Common myeloid progenitor, CD34-positive (primary cell): ENCODE results near the gene FUCA1.
"Not testable (repeated sequence)": the region's sequence is repeated elsewhere in the genome, so short reads cannot be mapped to it uniquely, and the experiment has no call there.

ENCODE experiments used
- CTCF ChIA-PET: fragments of 350-600 bp; sonication (Branson Sonifier 250); formaldehyde crosslinking; loops from one replicate; lab custom pipeline; 2021; ENCODE audit warnings: antibody characterized with exemption; lab: Charles Lee
- POLR2A ChIA-PET: fragments of 350-600 bp; sonication (Branson Sonifier 250); formaldehyde crosslinking; loops from one replicate; lab custom pipeline; 2021; ENCODE audit warnings: antibody characterized with exemption; lab: Charles Lee
- DNase-seq, 3 donors: peaks; one replicate each; pipeline versions ENCODE4 v3.0.0 to v3.0.0-alpha.2; 2013
- H3K27ac ChIP-seq, 2 experiments: 1 replicate in 1 of 2; 2 replicates in 1 of 2; pipeline ENCODE4 v1.7.0; 2013; ENCODE audit warnings: inconsistent platforms in 2 of 2, low read length in 2 of 2, mild to moderate bottlenecking in 2 of 2, low read depth in 1 of 2, moderate library complexity in 1 of 2; ENCODE audit not compliant: severe bottlenecking in 2 of 2, insufficient read depth in 1 of 2, poor library complexity in 1 of 2
- H3K27me3 ChIP-seq, 5 experiments: replicated peaks in 2 of 5; 1 replicate in 3 of 5; 2 replicates in 2 of 5; pipeline versions ENCODE4 v1.6.1 to v1.7.0; 2013; ENCODE audit warnings: low read length in 4 of 5, mild to moderate bottlenecking in 2 of 5, moderate library complexity in 2 of 5, inconsistent platforms in 1 of 5; ENCODE audit not compliant: insufficient read depth in 5 of 5, control insufficient read depth in 4 of 5
- H3K36me3 ChIP-seq, 4 experiments: 1 replicate in 2 of 4; 2 replicates in 2 of 4; pipeline versions ENCODE4 v1.6.1 to v1.7.0; 2013; ENCODE audit warnings: low read length in 3 of 4, control low read depth in 1 of 4, mild to moderate bottlenecking in 1 of 4; ENCODE audit not compliant: control insufficient read depth in 4 of 4, insufficient read depth in 4 of 4
- H3K4me1 ChIP-seq, 4 experiments: 1 replicate in 3 of 4; 2 replicates in 1 of 4; pipeline versions ENCODE4 v1.6.1 to v1.7.1; 2013; ENCODE audit warnings: low read length in 3 of 4, mild to moderate bottlenecking in 3 of 4, control low read depth in 1 of 4, inconsistent platforms in 1 of 4, moderate library complexity in 1 of 4; ENCODE audit not compliant: control insufficient read depth in 4 of 4, insufficient read depth in 4 of 4; ENCODE audit errors: control extremely low read depth in 1 of 4
- H3K4me3 ChIP-seq, 7 experiments: 1 replicate in 4 of 7; 2 replicates in 3 of 7; pipeline versions ENCODE4 v1.5.1 to v1.7.0; 2013; ENCODE audit warnings: mild to moderate bottlenecking in 7 of 7, low read length in 6 of 7, moderate library complexity in 6 of 7, inconsistent platforms in 2 of 7, low read depth in 2 of 7, control low read depth in 1 of 7; ENCODE audit not compliant: insufficient read depth in 4 of 7, control insufficient read depth in 1 of 7; ENCODE audit errors: extremely low read depth in 1 of 7
- H3K9me3 ChIP-seq, 5 experiments: 1 replicate in 4 of 5; 2 replicates in 1 of 5; pipeline versions ENCODE4 v1.6.1 to v1.7.1; 2013; ENCODE audit warnings: low read length in 4 of 5, mild to moderate bottlenecking in 2 of 5, inconsistent platforms in 1 of 5, low read depth in 1 of 5, moderate library complexity in 1 of 5; ENCODE audit not compliant: control insufficient read depth in 4 of 5, insufficient read depth in 2 of 5; ENCODE audit errors: control extremely low read depth in 1 of 5
- WGBS: methylation state at CpG from one replicate; pipeline ENCODE4 v1.1.5; 2013; ENCODE audit not compliant: insufficient coverage; 5-methylcytosine and 5-hydroxymethylcytosine counted together

FUCA1 gene

DNA sequence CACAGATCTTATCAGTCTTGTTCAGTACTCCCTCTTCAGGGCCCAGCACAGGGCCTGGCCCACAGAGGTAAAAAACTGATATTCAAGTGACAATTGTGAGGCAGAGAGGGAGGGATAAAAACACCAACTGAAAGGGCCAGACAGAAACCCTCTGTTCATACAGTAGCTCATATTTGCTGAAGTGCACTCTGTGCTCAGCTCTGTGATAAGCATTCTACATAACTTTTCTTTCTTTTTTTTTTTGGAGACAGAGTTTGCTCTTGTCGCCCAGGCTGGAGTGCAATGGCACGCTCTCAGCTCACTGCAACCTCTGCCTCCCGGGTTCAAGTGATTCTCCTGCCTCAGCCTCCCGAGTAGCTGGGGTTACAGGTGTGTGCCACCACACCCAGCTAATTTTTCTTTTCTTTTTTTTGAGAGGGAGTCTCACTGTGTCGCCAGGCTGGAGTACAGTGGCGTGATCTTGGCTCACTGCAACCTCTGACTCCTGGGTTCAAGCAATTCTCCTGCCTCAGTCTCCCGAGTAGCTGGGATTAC, 65.2 kb downstream of the FUCA1 start:
- DNase-seq, POLR2A ChIA-PET, H3K4me3 ChIP-seq, H3K27ac ChIP-seq, H3K27me3 ChIP-seq, H3K9me3 ChIP-seq: not testable (repeated sequence)
- H3K36me3 ChIP-seq: peaks cover 2 to 19% (median 10%) of the 10 kb centered on the region in 4 experiments
- WGBS: 100% methylated on average over 3 of the region's 7 CpGs
- CTCF ChIA-PET: interaction anchor here (1.0 to 3.2 kb wide), 8 partner anchors 8 to 170 kb away, joined by 3 to 24 read pairs (median 6); no protein-coding TSS in a partner anchor
- H3K4me1 ChIP-seq: peaks cover 3 to 43% (median 34%) of the 10 kb centered on the region in 4 experiments

- H3K4me3 ChIP-seq: no peak overlapping the region
- no peak overlapping the region for H3K27ac ChIP-seq
- ChIA-PET CTCF (interaction anchor here (0.8 to 4.6 kb wide), 12 partner anchors 9 to 171 kb away, joined by 3 to 28 read pairs (median 4); partner anchors contain the start of genes FUCA1 and PITHD1), POLR2A (interaction anchor here (1.0 to 1.6 kb wide), 2 partner anchors 9 to 24 kb away, joined by 4 to 6 read pairs; partner anchors contain the start of gene PITHD1)
- peaks cover 0 to 33% (median 24%) of the 10 kb centered on the region in 4 experiments for H3K4me1 ChIP-seq
- no peak for DNase-seq
- H3K27me3 ChIP-seq: no peaks in the 10 kb centered on the region
- 82% methylated on average over 7 of the region's 10 CpGs for WGBS
- H3K9me3 ChIP-seq: no peaks in the 10 kb centered on the region
- peaks cover 2 to 27% (median 17%) of the 10 kb centered on the region in 4 experiments for H3K36me3 ChIP-seq
Measured at GRCh38 chr1:23801876-23802275, 66.2 kb downstream of the FUCA1 start.

GRCh38 chr1:23801338-23801748, 66.7 kb downstream of the FUCA1 start:
- ChIA-PET POLR2A (interaction anchor here (1.0 to 1.6 kb wide), 2 partner anchors 9 to 23 kb away, joined by 4 to 6 read pairs; partner anchors contain the start of gene PITHD1), CTCF (interaction anchor here (0.8 to 4.6 kb wide), 6 partner anchors 10 to 115 kb away, joined by 3 to 28 read pairs (median 11); partner anchors contain the start of genes FUCA1 and PITHD1)
- no peaks in the 10 kb centered on the region for H3K27me3 ChIP-seq
- H3K9me3 ChIP-seq: no peaks in the 10 kb centered on the region
- no peak for DNase-seq
- H3K27ac ChIP-seq: peak overlapping the region; percentile 64 to 86
- peak overlapping the region; percentile 40 to 89 (median 78) for H3K4me3 ChIP-seq
- peaks cover 0 to 28% (median 20%) of the 10 kb centered on the region in 4 experiments for H3K36me3 ChIP-seq
- 69% methylated on average over 15 of the region's 19 CpGs for WGBS
- H3K4me1 ChIP-seq: peaks cover 0 to 28% (median 21%) of the 10 kb centered on the region in 4 experiments

GRCh38 chr1:23800400-23801337, 67.4 kb downstream of the FUCA1 start, which contains the start of gene GALE:
TSS of gene GALE (minus strand) at chr1:23800754. CDS start at chr1:23799007, 1,747 bp downstream.
- H3K4me1 ChIP-seq: peaks cover 0 to 26% (median 21%) of the 10 kb centered on the region in 4 experiments
- H3K9me3 ChIP-seq: no peaks in the 10 kb centered on the region
- H3K4me3 ChIP-seq: peak within 1 kb of the TSS; percentile 57 to 89 (median 81)
- WGBS: 0% methylated on average over 55 of the region's 82 CpGs
- H3K27me3 ChIP-seq: no peaks in the 10 kb centered on the region
- ChIA-PET POLR2A (interaction anchor here (0.9 to 1.6 kb wide), 2 partner anchors 23 to 28 kb away, joined by 6 read pairs; partner anchors contain the start of gene PITHD1), CTCF (interaction anchor here (1.0 to 4.6 kb wide), 6 partner anchors 10 to 116 kb away, joined by 3 to 28 read pairs (median 12); partner anchors contain the start of gene PITHD1)
- DNase-seq: peak; percentile 95 to 97 (median 97)
- peak within 1 kb of the TSS; percentile 64 to 86 for H3K27ac ChIP-seq
- H3K36me3 ChIP-seq: peaks cover 0 to 33% (median 23%) of the 10 kb centered on the region in 4 experiments

GRCh38 chr1:23799570-23800399, 68.3 kb downstream of the FUCA1 start:
- under 1% methylated on average over 25 of the region's 48 CpGs for WGBS
- ChIA-PET CTCF (interaction anchor here (1.0 to 4.6 kb wide), 7 partner anchors 10 to 117 kb away, joined by 3 to 28 read pairs (median 4); partner anchors contain the start of gene PITHD1), POLR2A (interaction anchor here (0.6 to 0.9 kb wide), 2 partner anchors 23 to 28 kb away, joined by 3 to 6 read pairs; no protein-coding TSS in a partner anchor)

GRCh38 chr1:23799255-23799569, 68.9 kb downstream of the FUCA1 start:
- POLR2A ChIA-PET: interaction anchor here (0.6 to 1.3 kb wide), 3 partner anchors 21 to 27 kb away, joined by 3 to 4 read pairs (median 3); partner anchors contain the start of gene PITHD1
- CTCF ChIA-PET: interaction anchor here (1.1 to 4.6 kb wide), 5 partner anchors 11 to 117 kb away, joined by 3 to 28 read pairs (median 4); partner anchors contain the start of gene PITHD1
- no peak overlapping the region for H3K27ac ChIP-seq
- no peak for DNase-seq
- peaks cover 0 to 23% (median 20%) of the 10 kb centered on the region in 4 experiments for H3K4me1 ChIP-seq
- H3K9me3 ChIP-seq: no peaks in the 10 kb centered on the region
- WGBS: 61% methylated on average over 6 of the region's 7 CpGs
- H3K4me3 ChIP-seq: peak overlapping the region in 5 of 7 experiments; percentile 66 to 89 (median 85)
- peaks cover 0 to 42% (median 27%) of the 10 kb centered on the region in 4 experiments for H3K36me3 ChIP-seq
- no peaks in the 10 kb centered on the region for H3K27me3 ChIP-seq

More at GRCh38 chr1:23799570-23800399, 68.3 kb downstream of the FUCA1 start:
- peak overlapping the region in 1 of 2 experiments; percentile 86 for H3K27ac ChIP-seq
- H3K27me3 ChIP-seq: no peaks in the 10 kb centered on the region
- DNase-seq: peak in 1 of 3 donors; percentile 48
- H3K4me3 ChIP-seq: peak overlapping the region; percentile 57 to 89 (median 81)
- peaks cover 0 to 40% (median 25%) of the 10 kb centered on the region in 4 experiments for H3K36me3 ChIP-seq
- peaks cover 0 to 24% (median 21%) of the 10 kb centered on the region in 4 experiments for H3K4me1 ChIP-seq
- no peaks in the 10 kb centered on the region for H3K9me3 ChIP-seq
